Spleen (tissue), 11 donors: ENCODE data around the gene HIPK2. TPM values are rescaled to one million over a fixed set of nuclear protein-coding genes. Genes with fewer than 3 reads are reported as not detected.
"Not testable (repeated sequence)": the region's sequence is repeated elsewhere in the genome, so short reads cannot be mapped to it uniquely, and the experiment has no call there.

Experiments used
- DNase-seq: peaks from one replicate; pipeline ENCODE4 v3.0.0-alpha.2; 2020
- H3K27ac ChIP-seq, 8 donors: fragments of 200-600 bp; sonication (generic) in 7 of 8; 1 replicate in 4 of 8; 2 replicates in 4 of 8; pipeline versions ENCODE4 v1.5.0 to v1.8.0; 2016 to 2021; ENCODE audit warnings: inconsistent platforms in 4 of 8, mild to moderate bottlenecking in 4 of 8, moderate library complexity in 1 of 8
- H3K27me3 ChIP-seq, 7 donors: fragments of 200-600 bp; sonication (generic) in 6 of 7; replicated peaks in 1 of 7; 1 replicate in 4 of 7; 2 replicates in 3 of 7; pipeline versions ENCODE4 v1.5.0 to v1.8.0; 2016 to 2021; ENCODE audit warnings: inconsistent platforms in 3 of 7, mild to moderate bottlenecking in 1 of 7
- H3K36me3 ChIP-seq, 6 donors: fragments of 200-600 bp; sonication (generic) in 5 of 6; 1 replicate in 4 of 6; 2 replicates in 2 of 6; pipeline versions ENCODE4 v1.5.0 to v1.8.0; 2016 to 2021; ENCODE audit warnings: inconsistent platforms in 2 of 6
- H3K4me1 ChIP-seq, 6 donors: fragments of 200-600 bp; sonication (generic) in 5 of 6; 1 replicate in 3 of 6; 2 replicates in 3 of 6; pipeline versions ENCODE4 v1.5.0 to v1.8.0; 2016 to 2021; ENCODE audit warnings: inconsistent platforms in 3 of 6
- H3K4me3 ChIP-seq, 8 donors: fragments of 200-600 bp; sonication (generic) in 7 of 8; 1 replicate in 4 of 8; 2 replicates in 4 of 8; pipeline versions ENCODE4 v1.5.0 to v1.8.0; 2016 to 2021; ENCODE audit warnings: inconsistent platforms in 4 of 8, mild to moderate bottlenecking in 4 of 8, moderate library complexity in 2 of 8
- H3K9me3 ChIP-seq, 8 donors: fragments of 200-600 bp; sonication (generic) in 7 of 8; 1 replicate in 4 of 8; 2 replicates in 4 of 8; pipeline versions ENCODE4 v1.5.0 to v1.8.0; 2016 to 2021; ENCODE audit warnings: inconsistent platforms in 4 of 8
- CTCF ChIP-seq, 11 experiments: fragments of 200-600 bp in 7 of 11; fragments of 450-650 bp in 4 of 11; sonication (generic) in 4 of 11; IDR thresholded peaks in 8 of 11; conservative IDR thresholded peaks in 3 of 11; 1 replicate in 7 of 11; 2 replicates in 4 of 11; pipeline versions ENCODE4 v1.4.0 to v1.8.0; 2016 to 2021; ENCODE audit warnings: antibody characterized with exemption in 11 of 11, inconsistent platforms in 4 of 11, mild to moderate bottlenecking in 1 of 11
- POLR2A ChIP-seq, 3 donors: fragments of 450-650 bp; IDR thresholded peaks; one replicate each; pipeline ENCODE4 v1.5.1; 2017; ENCODE audit warnings: antibody characterized with exemption in 3 of 3, mild to moderate bottlenecking in 1 of 3
- POLR2AphosphoS5 ChIP-seq, 3 donors: sonication (generic); formaldehyde crosslinking; IDR thresholded peaks; one replicate each; pipeline ENCODE4 v1.5.1; 2017; ENCODE audit warnings: antibody characterized with exemption in 3 of 3
- WGBS, 5 donors: extraction: QIAGEN DNeasy Blood & Tissue Kit in 3 of 5; methylation state at CpG; one replicate each; pipeline versions ENCODE4 v1.1.5 to v1.1.7; 2013 to 2018; 5-methylcytosine and 5-hydroxymethylcytosine counted together
- intact Hi-C: fragments of 100-400 bp; cut with DNase I; formaldehyde crosslinking; loops from one replicate; pipeline ENCODE4 v1.15.0; 2023; ENCODE audit warnings: low total_unique reads
- polyA plus RNA-seq, 3 donors: library from polyadenylated mRNA; stranded (reverse); fragments of 200-250 nt; gene quantifications; one replicate each; pipeline ENCODE4 v1.2.1, GENCODE V29; 2013
- total RNA-seq, 7 donors: library from RNA; depleted of rRNA in 3 of 7; stranded (reverse); fragments of >200 nt in 3 of 7; fragmentation: NEBNext Ultra II Directional in 4 of 7; extraction: Animal tissue kit (Norgen Biotek cat#: 25700) in 4 of 7; gene quantifications; one replicate each; pipeline versions ENCODE4 v1.1.0 to v1.2.1, GENCODE V29; 2016 to 2021
- donor health status: healthy with polysubstance abuse.
- donor health status: DM: no; HTN: no; CAD: no; lungs with moderate emphysema.
- donor health status: DM: no; HTN: no; CAD: no.
- donor health status: Bipolar disorder and iron deficiency.
- donor health status: healthy.
- donor health status: DM: no; HTN: no; CAD: no.
- donor health status: DM: yes; HTN: yes; CAD: no.

HIPK2 gene
- total and polyA plus RNA-seq, 10 donors: 1.7 to 97.5 (median 51.8) TPM

GRCh38 chr7:139673230-139673629 lies 104.6 kb downstream of the HIPK2 start:
- peak overlapping the region in 1 of 8 donors; percentile 25 for H3K27ac ChIP-seq
- TF ChIP-seq POLR2AphosphoS5 (IDR thresholded peaks at IDR 0.05) (no peak), POLR2A (IDR thresholded peaks at IDR 0.05) (no peak)
- no peaks in the 10 kb centered on the region for H3K9me3 ChIP-seq
- H3K4me3 ChIP-seq: no peak overlapping the region
- peaks cover 0 to 27% (median 2%) of the 10 kb centered on the region in 6 donors for H3K4me1 ChIP-seq
- intact Hi-C loops: no loop called here
- DNase-seq: no peak
- no peaks in the 10 kb centered on the region for H3K27me3 ChIP-seq
- H3K36me3 ChIP-seq: peaks cover 0 to 20% (median 3%) of the 10 kb centered on the region in 6 donors
- WGBS, 5 donors: 64 to 83% (median 69%) methylated on average over 4 to 5 of the region's 5 CpGs

- no peak for DNase-seq
- peaks cover 0 to 27% (median 2%) of the 10 kb centered on the region in 6 donors for H3K4me1 ChIP-seq
- H3K9me3 ChIP-seq: no peaks in the 10 kb centered on the region
- no peak overlapping the region for H3K4me3 ChIP-seq
- intact Hi-C loops: no loop called here
- H3K27ac ChIP-seq: no peak overlapping the region
- peaks cover 0 to 24% (median 3%) of the 10 kb centered on the region in 6 donors for H3K36me3 ChIP-seq
- TF ChIP-seq CTCF (IDR thresholded peaks at IDR 0.05 in 8 of 11, conservative IDR thresholded peaks at IDR 0.05 in 3 of 11): no peak
- TF ChIP-seq POLR2A (IDR thresholded peaks at IDR 0.05): no peak
- no peak for TF ChIP-seq POLR2AphosphoS5 (IDR thresholded peaks at IDR 0.05)
- H3K27me3 ChIP-seq: no peaks in the 10 kb centered on the region
- 96 to 98% (median 97%) methylated on average over 3 of the region's 3 CpGs for WGBS, 5 donors
Measured at GRCh38 chr7:139671967-139672366, 105.8 kb downstream of the HIPK2 start.

- peaks cover 0 to 27% (median 3%) of the 10 kb centered on the region in 6 donors for H3K36me3 ChIP-seq
- H3K27ac ChIP-seq, H3K4me3 ChIP-seq, DNase-seq, intact Hi-C loops, H3K27me3 ChIP-seq, H3K9me3 ChIP-seq: not testable (repeated sequence)
- WGBS, 5 donors: 92 to 99% (median 94%) methylated on average over 7 of the region's 7 CpGs
- peaks cover 0 to 23% (median 2%) of the 10 kb centered on the region in 6 donors for H3K4me1 ChIP-seq
Measured at GRCh38 chr7:139670662-139671061, 107.1 kb downstream of the HIPK2 start.

GRCh38 chr7:139669106-139670061 lies 108.4 kb downstream of the HIPK2 start:
- Histone ChIP-seq H3K36me3 (peaks cover 0 to 16% (median 0%) of the 10 kb centered on the region in 6 donors), H3K4me3 (no peak overlapping the region), H3K27ac (no peak overlapping the region), H3K9me3 (no peaks in the 10 kb centered on the region), H3K4me1 (peaks cover 0 to 18% (median 2%) of the 10 kb centered on the region in 6 donors), H3K27me3 (no peaks in the 10 kb centered on the region)
- DNase-seq: no peak
- WGBS, 5 donors: 71 to 88% (median 79%) methylated on average over 11 of the region's 11 CpGs
- TF ChIP-seq CTCF (IDR thresholded peaks at IDR 0.05 in 8 of 11, conservative IDR thresholded peaks at IDR 0.05 in 3 of 11) (no peak), POLR2A (IDR thresholded peaks at IDR 0.05) (no peak), POLR2AphosphoS5 (IDR thresholded peaks at IDR 0.05) (no peak)
- intact Hi-C loops: no loop called here

- peaks cover 0 to 8% (median 0%) of the 10 kb centered on the region in 6 donors for H3K36me3 ChIP-seq
- H3K4me1 ChIP-seq: peaks cover 0 to 23% (median 13%) of the 10 kb centered on the region in 6 donors
- no peak overlapping the region for H3K27ac ChIP-seq
- DNase-seq: no peak
- no peaks in the 10 kb centered on the region for H3K27me3 ChIP-seq
- TF ChIP-seq POLR2A (IDR thresholded peaks at IDR 0.05) (no peak), CTCF (IDR thresholded peaks at IDR 0.05 in 8 of 11, conservative IDR thresholded peaks at IDR 0.05 in 3 of 11) (no peak), POLR2AphosphoS5 (IDR thresholded peaks at IDR 0.05) (no peak)
- 81 to 94% (median 91%) methylated on average over 1 of the region's 1 CpG for WGBS, 5 donors
- no peak overlapping the region for H3K4me3 ChIP-seq
- intact Hi-C loops: no loop called here
- H3K9me3 ChIP-seq: no peaks in the 10 kb centered on the region
Measured at GRCh38 chr7:139667377-139667776, 110.4 kb downstream of the HIPK2 start.
